AG10803 (cell line): Measurements from ENCODE around the gene NR1H4.

Source experiments
- DNase-seq: peaks from one replicate; pipeline ENCODE4 v3.0.0; 2010; ENCODE audit warnings: low read depth
- H3K4me3 ChIP-seq: 2 replicates; pipeline ENCODE4 v1.5.1; 2011; ENCODE audit warnings: mild to moderate bottlenecking, low read length, control low read depth
- TF ChIP-seq, protein P1 (sequence below): conservative IDR thresholded peaks from 2 replicates; pipeline ENCODE4 v1.5.1; 2011; ENCODE audit warnings: mild to moderate bottlenecking, low read length, control low read depth, inconsistent platforms

NR1H4 gene

GRCh38 chr12:100521958-100522357 is 48.3 kb downstream of the NR1H4 start:
- TF ChIP-seq, protein P1, sequence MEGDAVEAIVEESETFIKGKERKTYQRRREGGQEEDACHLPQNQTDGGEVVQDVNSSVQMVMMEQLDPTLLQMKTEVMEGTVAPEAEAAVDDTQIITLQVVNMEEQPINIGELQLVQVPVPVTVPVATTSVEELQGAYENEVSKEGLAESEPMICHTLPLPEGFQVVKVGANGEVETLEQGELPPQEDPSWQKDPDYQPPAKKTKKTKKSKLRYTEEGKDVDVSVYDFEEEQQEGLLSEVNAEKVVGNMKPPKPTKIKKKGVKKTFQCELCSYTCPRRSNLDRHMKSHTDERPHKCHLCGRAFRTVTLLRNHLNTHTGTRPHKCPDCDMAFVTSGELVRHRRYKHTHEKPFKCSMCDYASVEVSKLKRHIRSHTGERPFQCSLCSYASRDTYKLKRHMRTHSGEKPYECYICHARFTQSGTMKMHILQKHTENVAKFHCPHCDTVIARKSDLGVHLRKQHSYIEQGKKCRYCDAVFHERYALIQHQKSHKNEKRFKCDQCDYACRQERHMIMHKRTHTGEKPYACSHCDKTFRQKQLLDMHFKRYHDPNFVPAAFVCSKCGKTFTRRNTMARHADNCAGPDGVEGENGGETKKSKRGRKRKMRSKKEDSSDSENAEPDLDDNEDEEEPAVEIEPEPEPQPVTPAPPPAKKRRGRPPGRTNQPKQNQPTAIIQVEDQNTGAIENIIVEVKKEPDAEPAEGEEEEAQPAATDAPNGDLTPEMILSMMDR: no peak
- no peak overlapping the region for H3K4me3 ChIP-seq
- no peak for DNase-seq

DNA sequence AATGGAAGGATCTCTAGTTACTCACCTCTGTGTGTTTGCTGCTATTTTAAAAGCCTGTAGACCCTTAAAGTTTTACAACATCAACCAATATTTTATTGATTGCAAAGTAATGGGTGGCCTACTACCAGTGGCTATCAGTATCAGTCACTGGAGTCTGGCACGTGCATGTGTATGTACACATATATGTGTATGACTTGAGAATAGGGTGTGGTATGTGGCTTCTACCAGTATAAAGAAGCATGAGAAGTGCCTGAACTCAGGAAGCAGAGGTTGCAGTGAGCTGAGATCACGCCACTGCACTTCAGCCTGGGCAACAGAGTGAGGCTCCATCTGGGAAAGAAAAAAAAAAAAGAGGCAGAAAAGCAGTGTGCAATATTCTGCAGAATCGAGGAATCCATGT is 54.4 kb downstream of the NR1H4 start:
- TF ChIP-seq, protein P1: no peak
- H3K4me3 ChIP-seq: no peak overlapping the region
- no peak for DNase-seq

DNA sequence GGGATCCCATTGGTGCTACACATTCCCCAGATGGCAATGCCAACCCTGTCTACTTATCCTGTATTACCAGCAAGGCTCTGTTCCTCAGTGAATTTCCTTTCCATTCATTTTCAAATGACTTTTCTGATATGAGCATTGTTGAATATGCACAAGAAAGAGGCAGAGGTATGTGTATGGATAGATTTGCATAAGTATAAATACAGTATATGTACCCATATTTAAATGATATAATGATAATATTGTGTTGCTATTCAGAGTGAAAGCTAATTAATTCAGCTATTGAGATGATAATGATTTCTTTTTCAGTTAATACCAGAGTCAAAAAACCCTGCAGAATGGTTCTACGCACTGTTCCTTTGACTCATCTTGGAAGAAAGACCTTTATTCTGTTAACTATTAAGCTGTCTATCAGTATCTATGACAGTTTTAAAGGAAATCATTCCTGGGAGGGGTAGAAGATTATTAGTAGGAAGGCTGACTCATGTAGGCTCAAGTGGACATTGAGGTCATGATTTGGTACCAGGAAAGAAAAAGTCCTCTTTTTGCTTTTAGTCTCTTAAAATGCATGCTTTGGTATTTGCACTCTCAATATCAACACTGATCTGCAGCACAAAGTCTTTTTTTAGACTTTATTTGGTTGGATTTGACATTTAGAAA is 54.9 kb downstream of the NR1H4 start:
- TF ChIP-seq, protein P1: no peak
- no peak overlapping the region for H3K4me3 ChIP-seq
- DNase-seq: no peak

DNA sequence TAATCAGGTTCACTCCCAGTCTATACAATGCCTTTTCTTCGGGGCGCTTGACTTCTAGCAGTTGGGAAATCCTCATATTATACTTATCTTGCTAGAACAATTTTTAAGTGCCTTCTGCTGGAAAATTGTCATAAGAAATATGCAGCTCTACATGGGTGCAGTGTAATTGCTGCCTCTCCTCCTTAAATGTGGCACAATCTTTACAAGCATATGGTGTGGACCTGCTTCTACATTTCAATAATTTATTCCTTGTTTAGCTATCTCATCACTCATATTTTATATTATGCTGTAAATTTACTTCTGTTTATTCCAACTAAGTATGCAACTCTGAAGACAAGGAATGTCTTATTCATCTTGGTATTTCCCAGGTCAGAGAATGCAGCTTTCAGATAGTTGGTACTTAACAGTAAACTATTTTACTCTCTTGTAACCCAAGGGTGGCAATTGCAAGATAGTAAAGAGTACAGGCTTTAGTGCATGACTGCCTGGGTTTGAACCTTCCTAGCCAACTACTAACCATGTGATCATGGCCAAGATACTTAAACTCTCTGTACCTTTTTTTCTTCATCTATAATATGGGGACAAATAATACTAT is 56.2 kb downstream of the NR1H4 start:
- TF ChIP-seq, protein P1: no peak
- H3K4me3 ChIP-seq: no peak overlapping the region
- no peak for DNase-seq

- no peak overlapping the region for H3K4me3 ChIP-seq
- TF ChIP-seq, protein P1: no peak
- DNase-seq: no peak
These were observed 59.7 kb downstream of the NR1H4 start for GRCh38 chr12:100533376-100533775.

DNA sequence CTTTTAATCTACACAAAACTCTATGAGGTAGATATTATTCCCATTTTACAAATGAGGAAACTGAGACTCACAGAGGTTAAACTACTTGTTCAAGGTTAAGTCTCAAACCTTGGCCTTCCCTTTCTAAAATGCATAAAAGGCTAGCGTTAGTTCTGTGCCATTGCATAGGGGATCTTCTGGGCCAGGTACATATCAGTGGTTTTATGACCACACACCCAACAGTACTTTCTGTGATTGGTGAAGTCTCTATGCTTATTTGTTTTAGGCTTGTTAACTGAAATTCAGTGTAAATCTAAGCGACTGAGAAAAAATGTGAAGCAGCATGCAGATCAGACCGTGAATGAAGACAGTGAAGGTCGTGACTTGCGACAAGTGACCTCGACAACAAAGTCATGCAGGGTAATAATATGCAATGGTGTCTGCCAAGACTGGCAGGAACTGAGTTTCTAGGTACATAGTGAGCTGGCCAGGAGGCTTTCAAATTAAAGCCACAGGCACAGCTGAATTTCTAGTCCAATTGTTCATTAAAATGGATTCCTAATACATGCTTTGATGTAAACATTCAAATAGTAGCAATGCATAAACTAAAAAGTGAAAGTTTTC is 61.1 kb downstream of the NR1H4 start:
- TF ChIP-seq, protein P1: no peak
- no peak overlapping the region for H3K4me3 ChIP-seq
- no peak for DNase-seq

GRCh38 chr12:100539202-100539601 is 65.5 kb downstream of the NR1H4 start:
- no peak overlapping the region for H3K4me3 ChIP-seq
- TF ChIP-seq, protein P1: no peak
- peak; percentile 19 for DNase-seq
